Vagina (tissue), 2 donors: ENCODE results near the gene GUCY1A2. TPM values are rescaled to one million over a fixed set of nuclear protein-coding genes. Genes with fewer than 3 reads are reported as not detected.

Source experiments
- DNase-seq, 2 donors: peaks; one replicate each; pipeline ENCODE4 v3.0.0-alpha.2; 2017; ENCODE audit errors: extremely low spot score in 2 of 2
- H3K27ac ChIP-seq: fragments of 200-600 bp; sonication (generic); one replicate; pipeline ENCODE4 v1.5.1; 2019
- H3K27me3 ChIP-seq: fragments of 200-600 bp; sonication (generic); one replicate; pipeline ENCODE4 v1.5.1; 2019
- H3K36me3 ChIP-seq, 2 donors: fragments of 200-600 bp; sonication (generic); one replicate each; pipeline ENCODE4 v1.5.1; 2017 to 2019
- H3K4me1 ChIP-seq: fragments of 200-600 bp; sonication (generic); one replicate; pipeline ENCODE4 v1.5.1; 2019
- H3K4me3 ChIP-seq, 2 donors: fragments of 200-600 bp; sonication (generic); 1 replicate in 1 of 2; 2 replicates in 1 of 2; pipeline ENCODE4 v1.5.1; 2016 to 2019
- H3K9me3 ChIP-seq: fragments of 200-600 bp; sonication (generic); one replicate; pipeline ENCODE4 v1.5.1; 2019
- CTCF ChIP-seq, 3 experiments: fragments of 450-650 bp in 2 of 3; fragments of 200-600 bp in 1 of 3; sonication (generic) in 1 of 3; IDR thresholded peaks; one replicate each; pipeline ENCODE4 v1.5.1; 2017 to 2019; ENCODE audit warnings: antibody characterized with exemption in 3 of 3, mild to moderate bottlenecking in 2 of 3, moderate library complexity in 2 of 3
- POLR2A ChIP-seq, 2 donors: fragments of 450-650 bp; IDR thresholded peaks; one replicate each; pipeline ENCODE4 v1.6.1; 2017; ENCODE audit warnings: antibody characterized with exemption in 2 of 2, mild to moderate bottlenecking in 2 of 2, moderate library complexity in 2 of 2
- POLR2AphosphoS5 ChIP-seq, 2 donors: sonication (generic); formaldehyde crosslinking; IDR thresholded peaks; one replicate each; pipeline ENCODE4 v1.9.0; 2017; ENCODE audit warnings: antibody characterized with exemption in 2 of 2, mild to moderate bottlenecking in 2 of 2, low read depth in 1 of 2; ENCODE audit not compliant: insufficient read depth in 1 of 2
- intact Hi-C: fragments of 100-400 bp; cut with DNase I; formaldehyde crosslinking; loops from one replicate; pipeline ENCODE4 v1.15.1; 2023
- total RNA-seq: library from RNA; depleted of rRNA; stranded (reverse); fragments of >200 nt; gene quantifications from one replicate; pipeline ENCODE4 v1.2.3, GENCODE V29; 2016

GUCY1A2 gene
- total RNA-seq, 1 donor from 2014 or later, result 7.4 TPM

- Histone ChIP-seq H3K27me3 (no peaks in the 10 kb centered on the region), H3K36me3 (no peaks in the 10 kb centered on the region), H3K27ac (no peak overlapping the region), H3K4me1 (no peaks in the 10 kb centered on the region), H3K4me3 (no peak overlapping the region), H3K9me3 (no peaks in the 10 kb centered on the region)
- DNase-seq, result no peak
- TF ChIP-seq POLR2AphosphoS5 (IDR thresholded peaks at IDR 0.05; ENCODE audit: insufficient read depth in 1 of 2, low read depth in 1 of 2), result no peak
- TF ChIP-seq POLR2A (IDR thresholded peaks at IDR 0.05), result no peak
- TF ChIP-seq CTCF (IDR thresholded peaks at IDR 0.05), result no peak
- intact Hi-C loops, result no loop called here
Observed at GRCh38 chr11:106971864-106972263, 46.4 kb downstream of the GUCY1A2 start.

- no peak for DNase-seq
Observed at GRCh38 chr11:106969644-106970355, 48.5 kb downstream of the GUCY1A2 start.

DNA sequence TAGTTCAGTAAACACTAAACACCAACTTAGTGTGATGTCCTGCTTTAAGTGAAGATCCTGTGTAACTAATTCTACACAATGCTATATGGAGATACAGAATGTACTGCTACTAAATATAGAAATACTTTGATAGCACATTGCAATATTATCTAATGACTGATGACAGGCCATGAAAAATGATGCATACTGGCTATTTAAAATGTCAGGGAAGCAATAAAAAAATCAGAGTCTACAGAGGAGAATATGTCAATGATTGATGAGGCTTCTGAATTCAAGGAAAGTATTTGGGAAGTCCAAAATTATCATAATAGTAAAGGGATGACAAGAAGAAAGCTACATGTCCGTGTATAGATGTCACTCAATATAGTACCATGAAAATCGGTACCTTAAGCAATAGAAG is 55.3 kb downstream of the GUCY1A2 start:
- Histone ChIP-seq H3K4me3 (no peak overlapping the region), H3K27me3 (no peaks in the 10 kb centered on the region), H3K9me3 (no peaks in the 10 kb centered on the region), H3K4me1 (no peaks in the 10 kb centered on the region), H3K27ac (no peak overlapping the region), H3K36me3 (no peaks in the 10 kb centered on the region)
- TF ChIP-seq POLR2AphosphoS5 (IDR thresholded peaks at IDR 0.05; ENCODE audit: insufficient read depth in 1 of 2, low read depth in 1 of 2), result no peak
- DNase-seq, result no peak
- intact Hi-C loops, result no loop called here

More at GRCh38 chr11:106969644-106970355, 48.5 kb downstream of the GUCY1A2 start:
- H3K27ac ChIP-seq, result no peak overlapping the region
- no peak for TF ChIP-seq POLR2A (IDR thresholded peaks at IDR 0.05)
- no peak for TF ChIP-seq CTCF (IDR thresholded peaks at IDR 0.05)
- no peak for TF ChIP-seq POLR2AphosphoS5 (IDR thresholded peaks at IDR 0.05; ENCODE audit: insufficient read depth in 1 of 2, low read depth in 1 of 2)
- intact Hi-C loops, result no loop called here
- no peaks in the 10 kb centered on the region for H3K27me3 ChIP-seq
- H3K36me3 ChIP-seq, result no peaks in the 10 kb centered on the region
- H3K4me3 ChIP-seq, result no peak overlapping the region
- H3K9me3 ChIP-seq, result no peaks in the 10 kb centered on the region
- H3K4me1 ChIP-seq, result no peaks in the 10 kb centered on the region

- H3K4me1 ChIP-seq, result no peaks in the 10 kb centered on the region
- no peak for TF ChIP-seq POLR2AphosphoS5 (IDR thresholded peaks at IDR 0.05; ENCODE audit: insufficient read depth in 1 of 2, low read depth in 1 of 2)
- no peak for TF ChIP-seq POLR2A (IDR thresholded peaks at IDR 0.05)
- TF ChIP-seq CTCF (IDR thresholded peaks at IDR 0.05), result no peak
- H3K27ac ChIP-seq, result peak overlapping the region; percentile 36
- no peak for DNase-seq
- H3K4me3 ChIP-seq, result no peak overlapping the region
- intact Hi-C loops, result no loop called here
- no peaks in the 10 kb centered on the region for H3K36me3 ChIP-seq
- no peaks in the 10 kb centered on the region for H3K27me3 ChIP-seq
- H3K9me3 ChIP-seq, result no peaks in the 10 kb centered on the region
Observed at GRCh38 chr11:106961518-106961917, 56.8 kb downstream of the GUCY1A2 start.

DNA sequence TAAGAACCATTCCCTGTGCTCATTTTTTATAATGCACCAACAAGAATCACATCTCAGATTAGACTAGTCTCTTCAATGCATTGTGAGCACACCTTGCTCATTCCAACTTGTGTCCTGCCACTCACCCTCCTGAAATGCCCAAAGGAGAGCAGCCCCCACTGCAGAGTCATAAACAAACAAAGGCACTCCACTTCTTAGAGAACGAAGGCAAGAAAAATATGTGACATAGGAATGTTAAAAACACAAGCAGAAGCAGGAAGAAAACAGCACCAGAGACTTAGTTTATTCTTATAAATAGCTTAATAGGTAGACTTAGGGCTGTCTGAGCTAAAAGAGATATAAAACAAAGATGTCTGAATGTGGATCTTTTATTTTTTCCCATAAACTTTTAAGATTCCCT is 57.2 kb downstream of the GUCY1A2 start:
- Histone ChIP-seq H3K36me3 (no peaks in the 10 kb centered on the region), H3K27ac (no peak overlapping the region), H3K9me3 (no peaks in the 10 kb centered on the region), H3K27me3 (no peaks in the 10 kb centered on the region), H3K4me3 (no peak overlapping the region), H3K4me1 (no peaks in the 10 kb centered on the region)
- intact Hi-C loops, result no loop called here
- no peak for TF ChIP-seq POLR2AphosphoS5 (IDR thresholded peaks at IDR 0.05; ENCODE audit: insufficient read depth in 1 of 2, low read depth in 1 of 2)
- no peak for TF ChIP-seq POLR2A (IDR thresholded peaks at IDR 0.05)
- TF ChIP-seq CTCF (IDR thresholded peaks at IDR 0.05), result no peak
- no peak for DNase-seq
